Immature natural killer cell (primary cell): Measurements from ENCODE around the gene EPC2. TPM values are rescaled to one million over a fixed set of nuclear protein-coding genes. Genes with fewer than 3 reads are reported as not detected.

Experiments
- DNase-seq, 3 donors: peaks; one replicate each; pipeline ENCODE4 v3.0.0; 2022; ENCODE audit warnings: mixed read lengths in 1 of 3
- H3K27ac Mint-ChIP-seq, 6 donors: one replicate each; pipeline ENCODE4 v1.8.0; 2020; ENCODE audit warnings: mixed read lengths in 6 of 6, mild to moderate bottlenecking in 5 of 6, inconsistent platforms in 4 of 6, moderate library complexity in 3 of 6
- H3K27me3 Mint-ChIP-seq, 3 donors: one replicate each; pipeline ENCODE4 v1.8.0; 2020 to 2021; ENCODE audit warnings: low read depth in 3 of 3, mild to moderate bottlenecking in 3 of 3, mixed read lengths in 3 of 3, moderate library complexity in 3 of 3, inconsistent platforms in 1 of 3
- H3K36me3 Mint-ChIP-seq, 3 donors: one replicate each; pipeline ENCODE4 v1.8.0; 2020; ENCODE audit warnings: mixed read lengths in 3 of 3, inconsistent platforms in 2 of 3, mild to moderate bottlenecking in 2 of 3
- H3K4me1 Mint-ChIP-seq, 2 donors: one replicate each; pipeline ENCODE4 v1.8.0; 2020; ENCODE audit warnings: inconsistent platforms in 2 of 2, mild to moderate bottlenecking in 2 of 2, mixed read lengths in 2 of 2, moderate library complexity in 1 of 2
- H3K4me3 Mint-ChIP-seq, 5 donors: one replicate each; pipeline ENCODE4 v1.8.0; 2020; ENCODE audit warnings: mild to moderate bottlenecking in 5 of 5, mixed read lengths in 5 of 5, inconsistent platforms in 3 of 5, moderate library complexity in 3 of 5
- H3K9me3 Mint-ChIP-seq, 6 donors: one replicate each; pipeline ENCODE4 v1.8.0; 2020; ENCODE audit warnings: mild to moderate bottlenecking in 6 of 6, mixed read lengths in 6 of 6, inconsistent platforms in 4 of 6, moderate library complexity in 3 of 6
- polyA plus RNA-seq, 3 donors: library from polyadenylated mRNA; unstranded; fragments of 300-500 nt; fragmentation: Illumina TruSeq; gene quantifications; one replicate each; pipeline ENCODE4 v1.2.3, GENCODE V29; 2021

The EPC2 gene
- polyA plus RNA-seq, 3 donors from 2014 or later = 1.8 to 2.8 (median 2.8) TPM

- Mint-ChIP-seq H3K27ac (no peak overlapping the region), H3K4me1 (no peaks in the 10 kb centered on the region), H3K4me3 (no peak overlapping the region), H3K36me3 (no peaks in the 10 kb centered on the region), H3K9me3 (no peaks in the 10 kb centered on the region), H3K27me3 (peaks cover 0 to 4% (median 0%) of the 10 kb centered on the region in 3 donors)
- no peak for DNase-seq
These were observed 27.3 kb upstream of the EPC2 start for GRCh38 chr2:148617219-148617618.

- no peak overlapping the region for H3K27ac Mint-ChIP-seq
- H3K4me1 Mint-ChIP-seq = no peaks in the 10 kb centered on the region
- no peak overlapping the region for H3K4me3 Mint-ChIP-seq
- peaks cover 0 to 3% (median 0%) of the 10 kb centered on the region in 3 donors for H3K27me3 Mint-ChIP-seq
- no peak for DNase-seq
- no peaks in the 10 kb centered on the region for H3K36me3 Mint-ChIP-seq
- no peaks in the 10 kb centered on the region for H3K9me3 Mint-ChIP-seq
These were observed 24.9 kb upstream of the EPC2 start for GRCh38 chr2:148619560-148620195.

- DNase-seq = no peak
- Mint-ChIP-seq H3K36me3 (no peaks in the 10 kb centered on the region), H3K4me1 (no peaks in the 10 kb centered on the region), H3K27ac (no peak overlapping the region), H3K4me3 (no peak overlapping the region), H3K27me3 (peaks cover 0 to 3% (median 0%) of the 10 kb centered on the region in 3 donors), H3K9me3 (no peaks in the 10 kb centered on the region)
These were observed 22.2 kb upstream of the EPC2 start for GRCh38 chr2:148622366-148622765.

- H3K4me3 Mint-ChIP-seq = no peak overlapping the region
- H3K4me1 Mint-ChIP-seq = no peaks in the 10 kb centered on the region
- no peaks in the 10 kb centered on the region for H3K36me3 Mint-ChIP-seq
- H3K27me3 Mint-ChIP-seq = peaks cover 0 to 3% (median 3%) of the 10 kb centered on the region in 3 donors
- no peak overlapping the region for H3K27ac Mint-ChIP-seq
- H3K9me3 Mint-ChIP-seq = no peaks in the 10 kb centered on the region
- DNase-seq = no peak
These were observed 21.5 kb upstream of the EPC2 start for GRCh38 chr2:148623086-148623485.

GRCh38 chr2:148627224-148627623 is 17.3 kb upstream of the EPC2 start:
- H3K27me3 Mint-ChIP-seq = peaks cover 2 to 5% (median 2%) of the 10 kb centered on the region in 3 donors
- no peaks in the 10 kb centered on the region for H3K9me3 Mint-ChIP-seq
- H3K4me3 Mint-ChIP-seq = no peak overlapping the region
- DNase-seq = no peak
- no peaks in the 10 kb centered on the region for H3K4me1 Mint-ChIP-seq
- no peak overlapping the region for H3K27ac Mint-ChIP-seq
- no peaks in the 10 kb centered on the region for H3K36me3 Mint-ChIP-seq

GRCh38 chr2:148634749-148635148 is 9.8 kb upstream of the EPC2 start:
- no peak overlapping the region for H3K4me3 Mint-ChIP-seq
- no peak for DNase-seq
- H3K27me3 Mint-ChIP-seq = peaks cover 2 to 9% (median 6%) of the 10 kb centered on the region in 3 donors
- no peaks in the 10 kb centered on the region for H3K9me3 Mint-ChIP-seq
- H3K27ac Mint-ChIP-seq = no peak overlapping the region
- no peaks in the 10 kb centered on the region for H3K4me1 Mint-ChIP-seq
- no peaks in the 10 kb centered on the region for H3K36me3 Mint-ChIP-seq

- no peak for DNase-seq
- no peaks in the 10 kb centered on the region for H3K36me3 Mint-ChIP-seq
- no peak overlapping the region for H3K27ac Mint-ChIP-seq
- no peaks in the 10 kb centered on the region for H3K9me3 Mint-ChIP-seq
- H3K4me1 Mint-ChIP-seq = peaks cover 2 to 4% of the 10 kb centered on the region in 2 donors
- peaks cover 6 to 9% (median 8%) of the 10 kb centered on the region in 3 donors for H3K27me3 Mint-ChIP-seq
- H3K4me3 Mint-ChIP-seq = no peak overlapping the region
These were observed 6.0 kb upstream of the EPC2 start for GRCh38 chr2:148638543-148638942.

GRCh38 chr2:148640767-148641166 is 3.8 kb upstream of the EPC2 start:
- Mint-ChIP-seq H3K9me3 (no peaks in the 10 kb centered on the region), H3K27me3 (peaks cover 12 to 15% (median 12%) of the 10 kb centered on the region in 3 donors), H3K4me3 (no peak overlapping the region), H3K27ac (no peak overlapping the region), H3K36me3 (no peaks in the 10 kb centered on the region), H3K4me1 (peaks cover 9% of the 10 kb centered on the region in 2 donors)
- DNase-seq = no peak

GRCh38 chr2:148642112-148642744 is 2.3 kb upstream of the EPC2 start:
- H3K9me3 Mint-ChIP-seq = no peaks in the 10 kb centered on the region
- H3K4me3 Mint-ChIP-seq = peak overlapping the region in 2 of 5 donors; percentile 3 to 46
- H3K27me3 Mint-ChIP-seq = peaks cover 12 to 13% (median 12%) of the 10 kb centered on the region in 3 donors
- no peak for DNase-seq
- no peak overlapping the region for H3K27ac Mint-ChIP-seq
- H3K36me3 Mint-ChIP-seq = no peaks in the 10 kb centered on the region
- H3K4me1 Mint-ChIP-seq = peaks cover 14 to 16% of the 10 kb centered on the region in 2 donors

- Mint-ChIP-seq H3K27me3 (peaks cover 12 to 15% (median 12%) of the 10 kb centered on the region in 3 donors), H3K27ac (no peak overlapping the region), H3K4me1 (peaks cover 18 to 19% of the 10 kb centered on the region in 2 donors), H3K4me3 (peak overlapping the region; percentile 48 to 97 (median 92)), H3K36me3 (no peaks in the 10 kb centered on the region), H3K9me3 (no peaks in the 10 kb centered on the region)
- no peak for DNase-seq
These were observed 1.6 kb upstream of the EPC2 start for GRCh38 chr2:148642891-148643416.

GRCh38 chr2:148643421-148643820 is 1.1 kb upstream of the EPC2 start:
- Mint-ChIP-seq H3K9me3 (no peaks in the 10 kb centered on the region), H3K27ac (peak overlapping the region in 5 of 6 donors; percentile 28 to 90 (median 87)), H3K27me3 (peaks cover 8 to 15% (median 12%) of the 10 kb centered on the region in 3 donors), H3K4me1 (peaks cover 20 to 24% of the 10 kb centered on the region in 2 donors), H3K4me3 (peak overlapping the region; percentile 89 to 97 (median 92)), H3K36me3 (no peaks in the 10 kb centered on the region)
- no peak for DNase-seq

GRCh38 chr2:148644883-148645538 is 460 bp downstream of the EPC2 start:
- peak overlapping the region; percentile 91 to 98 (median 97) for H3K27ac Mint-ChIP-seq
- H3K36me3 Mint-ChIP-seq = no peaks in the 10 kb centered on the region
- peak overlapping the region; percentile 89 to 98 (median 92) for H3K4me3 Mint-ChIP-seq
- H3K9me3 Mint-ChIP-seq = no peaks in the 10 kb centered on the region
- DNase-seq = peak; percentile 94 to 95 (median 95)
- peaks cover 3 to 12% (median 11%) of the 10 kb centered on the region in 3 donors for H3K27me3 Mint-ChIP-seq
- peaks cover 31 to 40% of the 10 kb centered on the region in 2 donors for H3K4me1 Mint-ChIP-seq

GRCh38 chr2:148645539-148646230 is 1.1 kb downstream of the EPC2 start:
- H3K27ac Mint-ChIP-seq = peak overlapping the region; percentile 91 to 98 (median 97)
- no peaks in the 10 kb centered on the region for H3K36me3 Mint-ChIP-seq
- no peaks in the 10 kb centered on the region for H3K9me3 Mint-ChIP-seq
- peak overlapping the region; percentile 89 to 98 (median 92) for H3K4me3 Mint-ChIP-seq
- DNase-seq = peak; percentile 81 to 84 (median 81)
- peaks cover 3 to 11% (median 10%) of the 10 kb centered on the region in 3 donors for H3K27me3 Mint-ChIP-seq
- peaks cover 33 to 46% of the 10 kb centered on the region in 2 donors for H3K4me1 Mint-ChIP-seq
